ENCODE measurements around the gene CNN2.

- TF ChIP-seq POLR2A (IDR thresholded peaks at IDR 0.05; ENCODE audit: low read depth, low read length) = no peak
- TF ChIP-seq POLR2AphosphoS5 (IDR thresholded peaks at IDR 0.05; ENCODE audit: low read depth, low read length) = no peak
These were observed 6.0 kb downstream of the CNN2 start for GRCh38 chr19:1032264-1032867.

All from GM12892 (cell line).